Right atrium auricular region (tissue), 2 donors: ENCODE data around the gene PTPRN2. TPM values are rescaled to one million over a fixed set of nuclear protein-coding genes. Genes with fewer than 3 reads are reported as not detected.

Experiments
- DNase-seq: peaks from one replicate; pipeline ENCODE4 v3.0.0-alpha.2; 2019; ENCODE audit warnings: low spot score
- H3K27ac ChIP-seq, 2 donors: fragments of 200-600 bp; sonication (generic); 1 replicate in 1 of 2; 2 replicates in 1 of 2; pipeline ENCODE4 v1.5.1; 2016 to 2019
- H3K27me3 ChIP-seq, 2 donors: fragments of 200-600 bp; sonication (generic); one replicate each; pipeline versions ENCODE4 v1.5.1 to v1.6.0; 2017 to 2019
- H3K36me3 ChIP-seq: fragments of 200-600 bp; sonication (generic); one replicate; pipeline ENCODE4 v1.5.1; 2016
- H3K4me1 ChIP-seq, 2 donors: fragments of 200-600 bp; sonication (generic); one replicate each; pipeline versions ENCODE4 v1.5.1 to v1.6.0; 2017 to 2019
- H3K4me3 ChIP-seq, 2 donors: fragments of 200-600 bp; sonication (generic); 1 replicate in 1 of 2; 2 replicates in 1 of 2; pipeline ENCODE4 v1.5.1; 2017 to 2019; ENCODE audit warnings: mild to moderate bottlenecking in 1 of 2, moderate library complexity in 1 of 2
- H3K9me3 ChIP-seq, 2 donors: fragments of 200-600 bp; sonication (generic); one replicate each; pipeline ENCODE4 v1.5.1; 2019
- CTCF ChIP-seq, 2 donors: fragments of 200-600 bp; sonication (generic); IDR thresholded peaks; one replicate each; pipeline ENCODE4 v1.5.1; 2019; ENCODE audit warnings: antibody characterized with exemption in 2 of 2
- total RNA-seq, 2 donors: library from RNA; depleted of rRNA; stranded (reverse); fragments of >200 nt; gene quantifications; one replicate each; pipeline ENCODE4 v1.1.0, GENCODE V29; 2016

Gene PTPRN2
- total RNA-seq, 2 donors from 2014 or later, result 2.6 to 2.7 TPM

DNA sequence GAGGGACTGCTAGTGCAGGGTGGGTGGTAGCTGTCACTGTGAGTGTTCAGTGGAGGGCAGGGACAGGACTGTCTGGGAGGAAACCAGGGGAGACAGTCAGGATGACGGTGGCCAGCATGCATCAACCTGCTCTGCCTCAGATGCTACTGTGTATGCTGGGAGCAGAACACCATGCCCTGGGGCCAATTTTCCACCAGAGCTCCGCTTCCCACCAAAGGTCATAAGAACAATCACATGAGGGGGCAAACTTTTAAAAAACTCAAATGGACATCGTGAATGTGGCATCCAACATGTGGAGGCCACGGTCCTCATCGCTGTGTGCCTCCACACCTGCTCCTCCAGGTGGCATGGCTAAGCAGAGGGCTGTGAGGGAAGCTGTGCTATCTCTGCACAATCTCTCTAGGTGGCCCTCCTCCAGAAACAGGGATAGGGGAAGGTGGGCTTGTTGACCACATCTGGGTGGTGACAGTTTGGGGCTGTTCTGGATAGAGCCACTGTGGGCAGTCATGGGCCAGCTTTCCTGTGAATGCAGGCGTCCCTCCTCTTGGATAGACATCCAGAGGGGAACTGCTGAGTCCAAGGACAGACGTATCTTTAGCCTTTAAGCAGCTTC lies 411.0 kb downstream of the PTPRN2 start:
- no peak for TF ChIP-seq CTCF (IDR thresholded peaks at IDR 0.05)
- no peak overlapping the region for H3K27ac ChIP-seq
- H3K27me3 ChIP-seq, result no peaks in the 10 kb centered on the region
- DNase-seq, result peak; percentile 32
- no peaks in the 10 kb centered on the region for H3K4me1 ChIP-seq
- no peaks in the 10 kb centered on the region for H3K36me3 ChIP-seq
- peaks cover 0 to 18% of the 10 kb centered on the region in 2 donors for H3K9me3 ChIP-seq
- H3K4me3 ChIP-seq, result no peak overlapping the region

- no peak overlapping the region for H3K4me3 ChIP-seq
- no peaks in the 10 kb centered on the region for H3K4me1 ChIP-seq
- peaks cover 0 to 18% of the 10 kb centered on the region in 2 donors for H3K9me3 ChIP-seq
- no peaks in the 10 kb centered on the region for H3K36me3 ChIP-seq
- no peaks in the 10 kb centered on the region for H3K27me3 ChIP-seq
- no peak for TF ChIP-seq CTCF (IDR thresholded peaks at IDR 0.05)
- H3K27ac ChIP-seq, result no peak overlapping the region
- DNase-seq, result peak; percentile 11
Measured at GRCh38 chr7:158175779-158176178, 411.8 kb downstream of the PTPRN2 start.

DNA sequence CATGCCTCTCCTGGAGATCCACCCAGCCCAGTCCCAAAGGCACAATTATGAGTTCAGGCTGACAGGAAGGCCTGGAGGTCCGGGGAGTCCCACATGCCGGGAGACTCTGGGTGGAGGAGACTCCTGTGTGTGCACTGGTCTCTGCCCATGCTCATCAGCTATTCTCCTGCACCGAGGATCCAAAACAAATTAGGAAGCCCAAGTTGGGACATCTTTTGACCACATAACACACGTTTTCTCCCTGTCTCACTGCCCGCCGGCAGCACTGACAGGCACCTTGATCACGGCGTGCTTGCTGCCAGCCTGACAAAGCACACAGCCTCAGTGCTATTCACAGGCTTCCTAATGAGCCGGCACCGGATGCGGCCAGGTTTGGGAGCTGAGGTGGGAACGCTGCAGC lies 412.7 kb downstream of the PTPRN2 start:
- no peak for DNase-seq
- Histone ChIP-seq H3K4me3 (no peak overlapping the region), H3K36me3 (no peaks in the 10 kb centered on the region), H3K9me3 (peaks cover 0 to 18% of the 10 kb centered on the region in 2 donors), H3K27ac (no peak overlapping the region), H3K4me1 (no peaks in the 10 kb centered on the region), H3K27me3 (no peaks in the 10 kb centered on the region)
- no peak for TF ChIP-seq CTCF (IDR thresholded peaks at IDR 0.05)

DNA sequence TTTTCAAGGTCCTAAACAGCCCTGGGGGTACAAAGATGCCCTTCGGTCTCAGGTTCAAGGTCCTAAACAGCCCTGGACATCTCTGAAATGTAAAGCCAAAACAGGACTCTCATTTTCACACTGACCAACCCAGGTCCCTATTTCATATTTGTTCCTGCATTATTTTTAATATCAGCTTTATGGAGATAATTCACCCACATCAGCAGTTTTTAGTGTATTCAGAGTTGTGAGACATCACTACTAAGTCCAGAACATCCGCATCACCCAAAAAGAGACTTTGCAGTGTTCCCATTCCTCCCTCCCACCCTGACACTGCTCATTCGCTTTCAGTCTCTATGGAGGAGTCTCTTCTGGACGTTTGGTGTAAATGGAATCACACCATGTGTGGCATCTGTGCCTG lies 420.2 kb downstream of the PTPRN2 start:
- no peak for DNase-seq
- no peak overlapping the region for H3K4me3 ChIP-seq
- no peak for TF ChIP-seq CTCF (IDR thresholded peaks at IDR 0.05)
- no peaks in the 10 kb centered on the region for H3K36me3 ChIP-seq
- H3K27ac ChIP-seq, result no peak overlapping the region
- no peaks in the 10 kb centered on the region for H3K27me3 ChIP-seq
- H3K9me3 ChIP-seq, result no peaks in the 10 kb centered on the region
- no peaks in the 10 kb centered on the region for H3K4me1 ChIP-seq

- no peak for TF ChIP-seq CTCF (IDR thresholded peaks at IDR 0.05)
- Histone ChIP-seq H3K4me3 (no peak overlapping the region), H3K4me1 (no peaks in the 10 kb centered on the region), H3K27ac (no peak overlapping the region), H3K36me3 (no peaks in the 10 kb centered on the region), H3K27me3 (no peaks in the 10 kb centered on the region), H3K9me3 (no peaks in the 10 kb centered on the region)
- DNase-seq, result no peak
Measured at GRCh38 chr7:158166386-158167340, 421.0 kb downstream of the PTPRN2 start.
